GM19099 (cell line): Measurements from ENCODE around the gene RAI1.
A peak's percentile ranks its signal among the peaks of the same experiment; 100 is the strongest.

Source experiments
- POLR2A ChIP-seq: IDR thresholded peaks from 3 replicates; pipeline ENCODE4 v1.6.1; 2011; ENCODE audit warnings: low read depth; ENCODE audit not compliant: insufficient read length; ENCODE audit errors: extremely low read depth

The RAI1 gene

GRCh38 chr17:17757391-17757791 lies 76.1 kb downstream of the RAI1 start:
- no peak for TF ChIP-seq POLR2A

GRCh38 chr17:17757956-17758845 lies 76.9 kb downstream of the RAI1 start:
- TF ChIP-seq POLR2A, result no peak

DNA sequence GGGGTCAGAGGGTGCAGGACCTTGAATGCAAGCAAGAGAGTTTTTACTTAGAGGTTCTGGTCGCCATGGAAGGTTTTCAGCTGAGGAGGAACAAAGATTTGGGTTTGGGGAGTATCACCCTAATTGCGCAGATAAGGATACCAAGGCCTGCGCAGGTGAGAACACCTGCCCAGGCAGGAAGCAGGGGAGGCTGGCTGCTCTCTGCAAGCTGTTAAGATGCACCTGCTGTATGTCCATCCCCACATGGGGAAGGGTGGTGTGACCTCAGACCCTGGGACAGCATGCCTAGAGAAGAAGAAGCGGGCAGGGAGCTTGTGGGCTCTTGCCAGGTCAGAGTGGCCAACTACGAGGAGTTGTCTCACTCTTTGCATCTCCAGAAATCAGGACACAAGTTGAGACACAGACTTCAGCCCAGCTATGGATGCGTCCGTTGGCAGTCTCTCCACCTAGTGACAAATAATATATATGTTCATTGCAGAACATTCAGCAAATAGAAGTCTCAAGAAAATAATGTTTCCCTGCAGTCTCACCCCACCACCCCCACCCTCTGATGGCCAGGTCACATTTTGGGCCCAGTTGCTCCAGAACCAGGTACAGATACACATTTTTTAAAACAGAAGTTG lies 77.8 kb downstream of the RAI1 start:
- no peak for TF ChIP-seq POLR2A

- TF ChIP-seq POLR2A, result no peak
These were observed 79.1 kb downstream of the RAI1 start for GRCh38 chr17:17760350-17760749.

GRCh38 chr17:17760872-17761550 lies 79.8 kb downstream of the RAI1 start:
- TF ChIP-seq POLR2A, result no peak

DNA sequence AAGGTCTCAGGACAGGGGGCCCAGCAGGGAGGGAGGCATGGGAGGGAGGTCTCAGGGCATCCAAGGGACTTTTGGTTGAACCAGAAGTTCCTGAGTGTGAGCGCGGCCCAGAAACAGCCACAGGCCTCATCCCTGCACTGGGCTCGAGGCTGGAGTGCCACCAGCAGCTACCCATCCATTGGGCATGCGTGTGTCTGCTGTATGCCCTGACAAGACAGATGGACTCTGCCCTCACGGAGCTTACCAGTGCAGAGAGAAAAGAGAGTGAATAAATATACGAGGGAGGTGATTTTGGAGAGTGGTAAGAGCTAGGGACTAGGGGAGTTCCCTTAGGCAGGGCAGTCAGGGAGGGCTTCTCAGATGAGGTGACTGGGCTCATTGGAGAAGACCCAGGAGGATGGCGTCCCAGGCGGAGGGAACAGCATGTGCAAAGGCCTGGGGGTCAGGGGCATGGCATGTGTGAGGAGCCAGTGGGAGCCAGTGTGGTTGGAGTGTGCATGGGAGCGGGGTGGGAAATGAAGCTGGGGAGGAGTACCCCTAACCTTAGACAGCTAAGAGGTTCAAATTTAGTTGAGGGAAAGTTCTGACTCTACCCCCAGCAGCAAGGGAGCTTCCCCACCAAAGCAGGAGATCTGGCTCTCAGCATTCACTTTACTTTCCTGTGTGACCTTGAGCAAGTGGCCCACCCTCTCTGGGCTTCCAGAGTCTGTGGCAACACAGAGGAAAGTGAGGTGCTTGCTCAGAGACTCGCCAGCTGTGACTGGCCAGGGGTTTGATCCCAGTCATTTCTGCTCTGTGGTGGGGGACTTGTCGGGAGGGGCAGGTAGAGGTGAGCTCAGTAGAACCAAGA lies 80.9 kb downstream of the RAI1 start:
- no peak for TF ChIP-seq POLR2A

DNA sequence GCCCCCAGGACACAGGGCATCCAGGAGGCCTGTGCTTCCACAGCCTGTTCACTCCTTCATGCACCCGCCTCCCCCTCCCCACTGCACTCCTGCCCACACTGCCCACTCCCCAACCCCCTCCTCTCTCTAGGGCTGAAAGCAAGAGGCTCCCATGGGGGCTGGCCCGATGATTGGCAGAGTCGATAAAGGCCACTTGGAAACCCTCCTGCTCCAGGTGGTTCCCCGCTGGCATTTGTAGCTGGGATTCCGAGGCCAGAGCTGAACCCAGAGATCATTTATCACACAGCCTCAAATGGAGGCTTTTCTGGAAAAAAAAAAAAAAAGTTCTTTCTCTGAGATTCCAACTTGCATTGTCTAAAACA lies 81.5 kb downstream of the RAI1 start:
- no peak for TF ChIP-seq POLR2A

DNA sequence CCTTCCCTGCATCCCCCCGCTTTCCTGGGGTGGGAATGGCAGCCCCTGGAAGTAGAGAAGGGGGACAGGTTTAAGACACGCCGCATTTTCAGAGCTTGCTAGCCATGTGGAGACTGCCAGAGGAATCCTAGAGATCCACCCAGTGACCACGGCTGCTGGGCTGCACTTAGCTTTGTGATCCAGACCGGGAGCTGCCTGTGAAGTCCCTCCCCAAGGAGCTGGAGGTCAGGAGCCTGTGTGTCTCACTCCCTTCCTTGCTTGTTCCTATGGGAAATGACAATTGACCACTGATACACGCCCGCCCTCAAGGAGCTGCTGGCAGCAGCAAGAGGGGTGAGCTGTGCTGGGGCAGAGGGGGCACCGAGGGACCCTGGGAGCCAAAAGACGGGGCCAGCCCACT lies 81.9 kb downstream of the RAI1 start:
- TF ChIP-seq POLR2A, result no peak

DNA sequence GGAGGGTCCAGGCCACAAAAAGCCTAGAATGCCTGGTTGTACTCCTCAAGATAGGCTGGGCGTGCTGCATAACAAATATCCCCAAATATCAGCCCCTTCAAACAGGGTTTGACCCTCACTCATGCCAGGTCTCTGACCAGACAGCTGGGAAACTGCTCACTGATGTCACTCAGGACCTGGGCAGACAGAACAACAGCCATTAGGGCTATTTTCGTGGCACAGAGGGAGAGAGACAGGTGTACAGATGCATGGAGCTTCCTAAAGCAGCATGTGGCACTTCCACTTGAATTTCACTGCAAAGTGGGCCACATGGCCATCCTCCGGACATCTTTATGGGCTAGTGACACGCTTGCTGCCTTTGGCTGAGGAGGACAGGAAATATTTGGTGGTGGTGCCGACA lies 82.5 kb downstream of the RAI1 start:
- TF ChIP-seq POLR2A, result no peak

GRCh38 chr17:17765359-17766076 lies 84.3 kb downstream of the RAI1 start:
- no peak for TF ChIP-seq POLR2A

- peak; percentile 58 for TF ChIP-seq POLR2A
These were observed 85.0 kb downstream of the RAI1 start for GRCh38 chr17:17766077-17766743.

GRCh38 chr17:17766744-17767120 lies 85.5 kb downstream of the RAI1 start:
- no peak for TF ChIP-seq POLR2A

- TF ChIP-seq POLR2A, result no peak
These were observed 86.1 kb downstream of the RAI1 start for GRCh38 chr17:17767154-17767869.
